K562 (cell line): ENCODE measurements around the gene STK32C. TPM values are rescaled to one million over a fixed set of nuclear protein-coding genes. Genes with fewer than 3 reads are reported as not detected.

Experiments
- ATAC-seq: fragments of 200-7000 bp; cut with Tn5 transposase; 3 replicates; pipeline ENCODE4 v1.9.1; 2020; ENCODE audit warnings: moderate library complexity
- BruUV-seq: library from RNA; stranded (reverse); fragments of 400-500 nt; replicated peaks from 2 replicates; lab custom pipeline; 2021; lab: Mats Ljungman, UMichigan
- CTCF ChIA-PET: fragments of 300-600 bp; formaldehyde crosslinking; extraction: SDS; loops from one replicate; lab custom pipeline; 2021; ENCODE audit warnings: low intra/inter-chr PET ratio; lab: Yijun Ruan, JAX
- POLR2A ChIA-PET: fragments of 300-600, 350-650 bp; sonication (Branson Sonifier 250); formaldehyde crosslinking; extraction: SDS; loops from one replicate; lab custom pipeline; 2021; ENCODE audit warnings: antibody characterized with exemption, inconsistent platforms; lab: Yijun Ruan, JAX
- DNase-seq, 4 experiments: peaks; one replicate each; pipeline versions ENCODE4 v3.0.0 to v3.0.0-alpha.2; 2011 to 2018; ENCODE audit warnings: low spot score in 3 of 4, mixed read lengths in 3 of 4; ENCODE audit errors: extremely low read depth in 1 of 4
- FAIRE-seq: peaks from 2 replicates; lab custom pipeline; 2011; peaks lifted over from hg19 to GRCh38; lab: Jason Lieb, UNC
- H2AFZ ChIP-seq: 2 replicates; pipeline ENCODE4 v1.6.0; 2011; ENCODE audit warnings: low read depth, low read length, control low read depth, inconsistent platforms
- H3K27ac ChIP-seq: fragments of 200-600 bp; 3 replicates; pipeline ENCODE4 v1.8.0; 2011; ENCODE audit warnings: low read depth, mild to moderate bottlenecking, control low read depth, inconsistent platforms, low read length, moderate library complexity, mixed read lengths; ENCODE audit errors: extremely low read depth
- H3K27me3 ChIP-seq, 2 experiments: fragments of 300-600 bp in 1 of 2; 2 replicates in 1 of 2; 3 replicates in 1 of 2; pipeline versions ENCODE4 v1.6.0 to v1.8.0; 2011; ENCODE audit warnings: inconsistent platforms in 2 of 2, low read length in 2 of 2, mild to moderate bottlenecking in 1 of 2, mixed read lengths in 1 of 2, moderate library complexity in 1 of 2; ENCODE audit not compliant: control insufficient read depth in 2 of 2, insufficient read depth in 2 of 2
- H3K36me3 ChIP-seq: fragments of 300-600 bp; 3 replicates; pipeline ENCODE4 v1.8.0; 2011; ENCODE audit warnings: mild to moderate bottlenecking, low read length, inconsistent platforms; ENCODE audit not compliant: control insufficient read depth, insufficient read depth
- H3K4me1 ChIP-seq, 2 experiments: fragments of 200-600 bp in 1 of 2; replicated peaks in 1 of 2; 2 replicates in 1 of 2; 3 replicates in 1 of 2; pipeline versions ENCODE4 v1.5.1 to v1.8.0; 2011; ENCODE audit warnings: inconsistent platforms in 2 of 2, low read length in 2 of 2, mild to moderate bottlenecking in 1 of 2, mixed read lengths in 1 of 2, moderate library complexity in 1 of 2; ENCODE audit not compliant: control insufficient read depth in 2 of 2, insufficient read depth in 2 of 2
- H3K4me2 ChIP-seq: 2 replicates; pipeline ENCODE4 v1.6.1; 2011; ENCODE audit warnings: low read length, control low read depth, inconsistent platforms, mixed read lengths; ENCODE audit not compliant: insufficient read depth
- H3K4me3 ChIP-seq: fragments of 200-600 bp; sonication (generic), shearing (Covaris generic); 2 replicates; pipeline ENCODE4 v1.5.1; 2016; ENCODE audit warnings: control low read depth, inconsistent platforms
- H3K79me2 ChIP-seq: fragments of 200-600 bp; 3 replicates; pipeline ENCODE4 v1.8.0; 2011; ENCODE audit warnings: low read length, inconsistent platforms; ENCODE audit not compliant: control insufficient read depth, insufficient read depth
- H3K9ac ChIP-seq, 2 experiments: 2 replicates each; pipeline versions ENCODE4 v1.6.0 to v1.6.1; 2011; ENCODE audit warnings: low read depth in 2 of 2, low read length in 2 of 2, control low read depth in 1 of 2, inconsistent platforms in 1 of 2, mild to moderate bottlenecking in 1 of 2, mixed read lengths in 1 of 2; ENCODE audit not compliant: insufficient read depth in 1 of 2
- H3K9me1 ChIP-seq: one replicate; pipeline ENCODE4 v1.6.0; 2011; ENCODE audit warnings: inconsistent platforms, mild to moderate bottlenecking, low read length, moderate library complexity; ENCODE audit not compliant: control insufficient read depth, insufficient read depth
- H3K9me3 ChIP-seq: replicated peaks from 2 replicates; pipeline ENCODE4 v1.5.1; 2011; ENCODE audit warnings: low read depth, low read length, inconsistent platforms; ENCODE audit not compliant: control insufficient read depth, insufficient read depth
- H4K20me1 ChIP-seq: replicated peaks from 2 replicates; pipeline ENCODE4 v1.6.1; 2011; ENCODE audit warnings: low read length, inconsistent platforms, mixed read lengths; ENCODE audit not compliant: control insufficient read depth, insufficient read depth
- EHMT2 ChIP-seq: fragments of 450-650 bp; IDR thresholded peaks from 2 replicates; pipeline ENCODE4 v1.6.1; 2018; ENCODE audit warnings: antibody characterized with exemption
- SMARCE1 ChIP-seq: fragments of 450-650 bp; IDR thresholded peaks from 2 replicates; pipeline ENCODE4 v1.7.1; 2016; ENCODE audit warnings: mild to moderate bottlenecking
- WGBS: fragments of 100-300 bp; shearing (Covaris generic); methylation state at CpG from one replicate; pipeline ENCODE4 v1.1.6; 2016; ENCODE audit warnings: low coverage, mixed read lengths; ENCODE audit not compliant: insufficient coverage; ENCODE audit errors: missing lambda C conversion rate; 5-methylcytosine and 5-hydroxymethylcytosine counted together
- in situ Hi-C: fragments of 300-500 bp; cut with MboI; formaldehyde crosslinking; loops from 4 replicates; pipeline ENCODE4 v1.15.0; 2018; ENCODE audit warnings: inconsistent platforms, mixed read lengths
- intact Hi-C: fragments of 100-400 bp; cut with micrococcal nuclease; formaldehyde crosslinking; loops from 2 replicates; pipeline ENCODE4 v1.14.2; 2022
- polyA plus RNA-seq, 8 experiments: library from polyadenylated mRNA; depleted of rRNA in 4 of 8; stranded (reverse) in 5 of 8; unstranded in 3 of 8; fragments of >200 nt; fragmentation: Nextera tagmentation in 2 of 8; fragmentation: Illumina TruSeq in 1 of 8; extraction: Ambion mirVana in 2 of 8; extraction: Trizol in 1 of 8; gene quantifications; 2 replicates each; pipeline versions ENCODE4 v1.2.1 to v1.2.3, GENCODE V29; 2011 to 2014; ENCODE audit warnings: inconsistent platforms in 1 of 8, missing spikeins in 1 of 8
- total RNA-seq, 7 experiments: library from RNA; depleted of rRNA in 6 of 7; stranded (reverse); fragments of >200 nt in 6 of 7; fragmentation: Illumina TruSeq in 2 of 7; extraction: Trizol in 2 of 7; gene quantifications; 2 replicates each; pipeline versions ENCODE4 v1.2.1 to v1.2.3, GENCODE V29; 2011 to 2021; ENCODE audit warnings: low replicate concordance in 1 of 7
- TF ChIP-seq, protein P1 (sequence below): fragments of 450-650 bp; IDR thresholded peaks from 2 replicates; pipeline ENCODE4 v1.6.1; 2016; ENCODE audit warnings: low read depth, mild to moderate bottlenecking, moderate library complexity
- TF ChIP-seq, protein P2 (sequence below), 2 experiments: IDR thresholded peaks; 2 replicates each; pipeline ENCODE4 v1.6.1; 2011; ENCODE audit warnings: borderline replicate concordance in 1 of 2, control low read depth in 1 of 2, low read depth in 1 of 2, low read length in 1 of 2, mild to moderate bottlenecking in 1 of 2, mixed read lengths in 1 of 2, moderate library complexity in 1 of 2; ENCODE audit not compliant: insufficient read depth in 1 of 2, insufficient read length in 1 of 2, poor library complexity in 1 of 2, severe bottlenecking in 1 of 2; ENCODE audit errors: extremely low read depth in 1 of 2

STK32C gene
- total and polyA plus RNA-seq, 9 of the 15 experiments (the other 6 are each of a cell fraction or from before 2014, with no cell fraction given) = 1.5 to 20.9 (median 6.5) TPM

DNA sequence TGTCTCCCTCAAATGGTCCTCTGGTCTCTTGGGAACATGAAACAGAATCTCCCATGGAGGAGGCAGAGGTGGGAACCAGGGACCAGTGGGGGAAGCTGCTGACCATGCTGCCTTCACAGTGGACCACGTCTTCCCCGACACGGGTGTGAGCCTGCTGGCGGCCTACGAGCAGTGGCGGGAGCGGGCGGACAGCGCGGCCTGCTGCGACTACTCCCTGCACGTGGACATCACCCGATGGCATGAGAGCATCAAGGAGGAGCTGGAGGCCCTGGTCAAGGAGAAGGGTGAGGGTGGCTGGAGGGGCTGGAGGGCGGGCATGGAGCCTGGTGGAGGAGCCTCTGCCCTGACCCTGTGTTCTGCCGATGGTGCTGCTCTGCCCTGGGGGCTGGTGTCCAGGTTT, 113.0 kb downstream of the STK32C start:
- no TSS peak for BruUV-seq
- H3K4me1 ChIP-seq = no peaks in the 10 kb centered on the region; a peak in 1 of 5 replicates

DNA sequence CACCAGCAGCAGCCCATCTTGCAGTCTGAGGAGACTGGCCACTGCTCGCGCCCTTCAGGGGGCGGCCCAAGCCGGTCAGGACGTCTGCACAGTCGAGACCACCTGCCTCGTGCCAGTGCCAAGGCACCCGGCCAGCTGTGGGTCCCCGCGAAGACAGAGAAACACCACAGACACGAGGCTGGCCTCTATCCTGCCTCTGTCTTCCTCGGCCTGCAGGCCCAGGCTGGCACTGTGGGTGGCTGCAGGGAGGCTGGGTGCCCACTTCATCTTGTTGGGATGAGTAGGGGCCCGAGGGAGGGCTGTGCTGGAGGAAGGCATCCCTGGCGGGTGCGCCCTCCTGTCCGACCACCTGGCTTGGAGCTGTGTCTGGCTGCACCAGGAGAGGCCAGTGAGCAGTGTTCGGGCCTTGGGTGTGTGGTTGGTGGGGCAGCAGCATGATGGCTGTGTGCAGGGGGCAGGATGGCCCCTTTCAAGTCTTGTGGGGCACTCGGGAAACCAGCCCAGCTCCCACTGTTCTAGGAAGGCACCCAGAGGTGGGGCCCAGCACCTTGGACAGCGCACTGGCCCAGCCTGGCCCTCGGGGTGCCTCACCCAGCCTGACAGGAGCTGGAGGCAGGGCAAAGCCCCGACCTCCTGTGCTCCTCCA, 113.7 kb downstream of the STK32C start:
- in situ Hi-C loops = no loop called here
- Histone ChIP-seq H3K27ac (no peak overlapping the region), H3K79me2 (no peaks in the 10 kb centered on the region), H3K27me3 (peaks cover 0 to 22% of the 10 kb centered on the region in 2 experiments; a peak in 2 of 5 replicates), H2AFZ (no peak overlapping the region), H3K4me1 (no peaks in the 10 kb centered on the region; a peak in 1 of 5 replicates), H3K9me3 (no peaks in the 10 kb centered on the region), H3K36me3 (no peaks in the 10 kb centered on the region), H4K20me1 (no peaks in the 10 kb centered on the region; the same call in 1 of the 2 replicates), H3K9ac (no peak overlapping the region), H3K9me1 (no peaks in the 10 kb centered on the region), H3K4me2 (no peak overlapping the region), H3K4me3 (no peak overlapping the region)
- WGBS = 0% methylated on average over 8 of the region's 21 CpGs
- intact Hi-C loops = no loop called here
- ChIA-PET POLR2A (interaction anchor here (0.6 kb wide), 1 partner anchor 875 kb away, joined by 3 read pairs; no protein-coding TSS in a partner anchor), CTCF (no interaction called here)
- ATAC-seq = peak; percentile 72
- no TSS peak for BruUV-seq
- peak; percentile 19 to 57 (median 48) for DNase-seq
- no peak for FAIRE-seq
- TF ChIP-seq, protein P1, sequence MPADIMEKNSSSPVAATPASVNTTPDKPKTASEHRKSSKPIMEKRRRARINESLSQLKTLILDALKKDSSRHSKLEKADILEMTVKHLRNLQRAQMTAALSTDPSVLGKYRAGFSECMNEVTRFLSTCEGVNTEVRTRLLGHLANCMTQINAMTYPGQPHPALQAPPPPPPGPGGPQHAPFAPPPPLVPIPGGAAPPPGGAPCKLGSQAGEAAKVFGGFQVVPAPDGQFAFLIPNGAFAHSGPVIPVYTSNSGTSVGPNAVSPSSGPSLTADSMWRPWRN = no peak
- peak; percentile 86 for TF ChIP-seq EHMT2

More for the DNA sequence above, 113.0 kb downstream of the STK32C start:
- WGBS = 2% methylated on average over 10 of the region's 15 CpGs
- H3K4me3 ChIP-seq = no peak overlapping the region
- no peaks in the 10 kb centered on the region; the same call in 1 of the 2 replicates for H4K20me1 ChIP-seq
- no peak for TF ChIP-seq SMARCE1
- TF ChIP-seq, protein P2, sequence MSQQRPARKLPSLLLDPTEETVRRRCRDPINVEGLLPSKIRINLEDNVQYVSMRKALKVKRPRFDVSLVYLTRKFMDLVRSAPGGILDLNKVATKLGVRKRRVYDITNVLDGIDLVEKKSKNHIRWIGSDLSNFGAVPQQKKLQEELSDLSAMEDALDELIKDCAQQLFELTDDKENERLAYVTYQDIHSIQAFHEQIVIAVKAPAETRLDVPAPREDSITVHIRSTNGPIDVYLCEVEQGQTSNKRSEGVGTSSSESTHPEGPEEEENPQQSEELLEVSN (IDR thresholded peaks at IDR 0.05; ENCODE audit: borderline replicate concordance in 1 of 2, extremely low read depth in 1 of 2, insufficient read depth in 1 of 2, insufficient read length in 1 of 2, low read depth in 1 of 2, low read length in 1 of 2, poor library complexity in 1 of 2, severe bottlenecking in 1 of 2) = peak in 1 of 2 experiments; percentile 50
- no peak overlapping the region for H3K4me2 ChIP-seq
- H3K79me2 ChIP-seq = no peaks in the 10 kb centered on the region
- no peaks in the 10 kb centered on the region for H3K9me1 ChIP-seq
- intact Hi-C loops = no loop called here
- H3K27ac ChIP-seq = no peak overlapping the region
- no peak overlapping the region for H3K9ac ChIP-seq
- POLR2A ChIA-PET = interaction anchor here (0.6 kb wide), 1 partner anchor 874 kb away, joined by 3 read pairs; no protein-coding TSS in a partner anchor
- in situ Hi-C loops = no loop called here
- no peak for DNase-seq
- peaks cover 0 to 17% of the 10 kb centered on the region in 2 experiments; a peak in 2 of 5 replicates for H3K27me3 ChIP-seq
- H3K36me3 ChIP-seq = no peaks in the 10 kb centered on the region
- H3K9me3 ChIP-seq = no peaks in the 10 kb centered on the region
- no peak for ATAC-seq
- CTCF ChIA-PET = no interaction called here
- no peak overlapping the region for H2AFZ ChIP-seq
- FAIRE-seq = no peak
